A549 (cell line): ENCODE data around the gene C2orf69.
"Not testable (repeated sequence)": the region's sequence is repeated elsewhere in the genome, so short reads cannot be mapped to it uniquely, and the experiment has no call there.

Experiments
- MAX ChIP-seq: IDR thresholded peaks from 2 replicates; pipeline ENCODE4 v1.6.1; 2012
- REST ChIP-seq: fragments of 200-600 bp; sonication (generic); IDR thresholded peaks from 2 replicates; pipeline ENCODE4 v1.6.1; 2016; ENCODE audit warnings: antibody characterized with exemption, mild to moderate bottlenecking, moderate library complexity
- RFX5 ChIP-seq: fragments of 450-650 bp; IDR thresholded peaks from 2 replicates; pipeline ENCODE4 v1.7.1; 2014; ENCODE audit warnings: antibody characterized with exemption, mild to moderate bottlenecking, moderate library complexity
- SREBF2 ChIP-seq: fragments of 450-650 bp; IDR thresholded peaks from 2 replicates; pipeline ENCODE4 v1.6.1; 2014; ENCODE audit warnings: mild to moderate bottlenecking, moderate library complexity
- TFCP2L1 ChIP-seq: fragments of 250-450 bp; sonication (Bioruptor Pico); IDR thresholded peaks from 2 replicates; pipeline ENCODE4 v1.5.0; 2021; ENCODE audit warnings: mild to moderate bottlenecking

- TF ChIP-seq RFX5, REST, MAX, TFCP2L1, SREBF2: not testable (repeated sequence)
Measured at GRCh38 chr2:199912553-199913114, 1.5 kb downstream of the C2orf69 start.
